ENCODE data around the gene SH3GL3.

The SH3GL3 gene

DNA sequence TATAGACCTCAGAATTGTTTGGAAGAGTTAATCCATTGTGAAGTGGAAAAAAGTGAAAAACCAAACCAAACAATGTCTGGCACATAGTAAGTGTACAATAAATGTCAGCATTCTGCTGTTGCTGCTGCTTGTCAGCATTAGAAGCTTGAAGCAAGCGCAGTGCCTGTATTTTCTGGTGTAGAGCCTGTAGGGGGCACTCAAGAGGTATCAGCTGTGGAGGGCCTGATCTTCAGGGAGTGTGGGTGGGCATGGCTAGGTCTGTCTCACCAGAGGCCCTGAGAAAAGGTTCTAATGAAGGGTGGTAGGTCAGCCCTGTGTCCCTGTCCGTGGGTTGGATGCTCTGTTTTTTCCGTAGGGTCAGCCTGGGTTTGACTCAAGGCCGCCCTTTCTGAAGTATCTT, 210.4 kb downstream of the SH3GL3 start:
- TF ChIP-seq, protein P1, sequence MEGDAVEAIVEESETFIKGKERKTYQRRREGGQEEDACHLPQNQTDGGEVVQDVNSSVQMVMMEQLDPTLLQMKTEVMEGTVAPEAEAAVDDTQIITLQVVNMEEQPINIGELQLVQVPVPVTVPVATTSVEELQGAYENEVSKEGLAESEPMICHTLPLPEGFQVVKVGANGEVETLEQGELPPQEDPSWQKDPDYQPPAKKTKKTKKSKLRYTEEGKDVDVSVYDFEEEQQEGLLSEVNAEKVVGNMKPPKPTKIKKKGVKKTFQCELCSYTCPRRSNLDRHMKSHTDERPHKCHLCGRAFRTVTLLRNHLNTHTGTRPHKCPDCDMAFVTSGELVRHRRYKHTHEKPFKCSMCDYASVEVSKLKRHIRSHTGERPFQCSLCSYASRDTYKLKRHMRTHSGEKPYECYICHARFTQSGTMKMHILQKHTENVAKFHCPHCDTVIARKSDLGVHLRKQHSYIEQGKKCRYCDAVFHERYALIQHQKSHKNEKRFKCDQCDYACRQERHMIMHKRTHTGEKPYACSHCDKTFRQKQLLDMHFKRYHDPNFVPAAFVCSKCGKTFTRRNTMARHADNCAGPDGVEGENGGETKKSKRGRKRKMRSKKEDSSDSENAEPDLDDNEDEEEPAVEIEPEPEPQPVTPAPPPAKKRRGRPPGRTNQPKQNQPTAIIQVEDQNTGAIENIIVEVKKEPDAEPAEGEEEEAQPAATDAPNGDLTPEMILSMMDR (IDR thresholded peaks at IDR 0.05; ENCODE audit: low read depth, low read length): no peak
- H3K4me3 ChIP-seq (ENCODE audit: low read depth, low read length): no peak overlapping the region

DNA sequence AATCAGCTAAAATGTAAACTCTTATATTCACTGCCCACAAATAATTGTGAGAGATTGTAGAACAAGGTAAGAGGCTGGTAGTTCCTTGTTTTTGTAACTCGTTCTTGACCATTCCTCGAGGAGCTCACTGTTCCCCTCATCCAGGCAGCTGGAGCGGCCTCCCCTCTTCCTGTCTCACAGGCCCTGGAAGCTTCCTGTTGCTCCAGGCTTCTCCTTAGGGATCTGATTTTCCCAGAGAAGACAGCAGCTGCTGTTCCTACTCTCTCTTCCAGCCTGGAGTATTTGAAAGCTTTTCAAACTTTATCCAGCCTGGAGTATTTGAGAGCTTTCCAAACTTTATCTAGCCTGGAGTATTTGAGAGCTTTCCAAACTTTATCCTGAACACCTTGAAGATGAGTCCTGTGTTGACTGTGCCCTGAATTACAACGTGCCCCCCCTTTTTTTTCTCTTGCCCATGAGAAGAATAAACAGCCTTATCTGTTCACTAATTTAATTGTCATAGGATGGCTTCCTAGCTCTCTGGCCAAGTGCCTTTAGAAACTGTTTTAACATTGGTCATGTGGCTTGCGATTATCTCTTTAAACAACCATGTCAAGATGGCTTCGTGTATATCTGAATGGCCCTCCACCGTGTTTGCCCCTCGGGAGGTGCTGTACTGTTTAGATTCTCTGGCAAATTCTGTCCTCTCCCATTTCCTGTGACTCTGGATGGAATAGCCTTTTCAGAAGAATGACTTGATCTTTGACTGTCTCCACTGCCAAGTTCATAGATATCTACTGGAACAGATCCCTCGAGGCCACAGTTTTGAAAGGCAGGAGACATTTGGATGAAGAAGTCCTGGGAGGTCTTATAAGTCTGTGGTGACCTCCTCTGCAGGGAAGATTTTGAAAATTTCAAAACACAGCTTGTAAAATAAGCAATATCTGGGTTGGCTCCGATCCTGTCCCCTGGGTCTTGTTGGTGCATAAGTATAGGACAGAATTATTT, 211.6 kb downstream of the SH3GL3 start:
- no peak overlapping the region for H3K4me3 ChIP-seq (ENCODE audit: low read depth, low read length)
- TF ChIP-seq, protein P1 (IDR thresholded peaks at IDR 0.05; ENCODE audit: low read depth, low read length): no peak

DNA sequence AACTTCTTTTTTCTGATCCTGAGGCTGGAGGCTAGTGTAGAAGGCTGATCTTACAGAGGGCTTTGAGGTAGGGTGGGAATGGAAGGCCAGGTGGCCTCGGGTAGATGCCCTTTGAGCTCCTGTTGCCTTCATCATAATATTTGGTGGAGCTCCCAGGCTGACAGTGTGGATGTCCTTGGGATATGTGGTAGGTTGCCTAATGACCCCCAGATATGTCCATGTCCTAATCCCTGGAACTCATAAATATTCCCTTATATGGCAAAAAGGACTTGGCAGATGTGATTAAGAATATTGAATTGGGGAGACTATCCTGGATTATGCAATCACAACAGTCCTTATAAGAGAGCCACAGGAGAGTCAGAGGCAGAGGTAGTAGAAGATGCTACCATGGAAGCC, 212.3 kb downstream of the SH3GL3 start:
- TF ChIP-seq, protein P1 (IDR thresholded peaks at IDR 0.05; ENCODE audit: low read depth, low read length): no peak
- H3K4me3 ChIP-seq (ENCODE audit: low read depth, low read length): no peak overlapping the region

DNA sequence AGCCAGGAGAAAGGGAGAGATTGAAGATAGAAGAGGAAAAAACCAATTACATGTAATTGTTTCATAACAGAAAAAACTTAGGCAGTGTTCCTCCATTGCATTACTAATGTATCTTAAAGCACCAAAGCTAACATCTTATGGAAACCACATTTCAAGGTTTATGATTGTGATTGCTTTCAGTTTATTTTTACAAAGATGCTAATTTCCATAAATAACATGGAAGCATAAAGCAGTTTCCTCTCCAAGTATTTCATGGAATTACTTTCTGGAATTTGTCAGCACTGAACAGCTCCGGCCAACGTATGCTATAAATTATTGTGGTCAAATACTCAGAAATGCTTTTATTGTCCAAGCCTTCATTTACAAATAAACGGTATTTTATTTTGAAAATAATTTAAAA, 218.3 kb downstream of the SH3GL3 start:
- no peak overlapping the region for H3K4me3 ChIP-seq (ENCODE audit: low read depth, low read length)
- TF ChIP-seq, protein P1 (IDR thresholded peaks at IDR 0.05; ENCODE audit: low read depth, low read length): no peak

Data from WI38 (cell line).